HepG2 (cell line): ENCODE results near the gene JKAMP. TPM values are rescaled to one million over a fixed set of nuclear protein-coding genes. Genes with fewer than 3 reads are reported as not detected.
A peak's percentile ranks its signal among the peaks of the same experiment; 100 is the strongest.

Experiments used
- ASH2L ChIP-seq: fragments of 300-600, 200-600 bp; sonication (generic); IDR thresholded peaks from 2 replicates; pipeline ENCODE4 v1.7.0; 2017; ENCODE audit warnings: low read depth, mild to moderate bottlenecking, moderate library complexity, mixed read lengths, low read length; ENCODE audit not compliant: insufficient read length
- HOXD1 ChIP-seq: sonication (generic); formaldehyde crosslinking; IDR thresholded peaks from 2 replicates; pipeline ENCODE4 v1.5.0; 2020; ENCODE audit warnings: missing genetic modification reagents
- IRF1 ChIP-seq: sonication (generic); formaldehyde crosslinking; IDR thresholded peaks from 2 replicates; pipeline ENCODE4 v1.4.0; 2020; ENCODE audit warnings: low read depth, mild to moderate bottlenecking, missing genetic modification reagents
- KLF13 ChIP-seq: sonication (generic); formaldehyde crosslinking; IDR thresholded peaks from 2 replicates; pipeline ENCODE4 v1.4.0; 2020; ENCODE audit warnings: mild to moderate bottlenecking, missing genetic modification reagents
- MATR3 ChIP-seq: sonication (generic); formaldehyde crosslinking; IDR thresholded peaks from 2 replicates; pipeline ENCODE4 v1.4.0; 2020; ENCODE audit warnings: missing genetic modification reagents
- MIER2 ChIP-seq: IDR thresholded peaks from 2 replicates; pipeline ENCODE4 v1.6.1; 2016; ENCODE audit warnings: missing biosample characterization, missing genetic modification reagents
- TIGD3 ChIP-seq: sonication (generic); formaldehyde crosslinking; IDR thresholded peaks from 2 replicates; pipeline ENCODE4 v1.5.1; 2020; ENCODE audit warnings: mild to moderate bottlenecking, missing genetic modification reagents, borderline replicate concordance
- ZBTB34 ChIP-seq: sonication (generic); formaldehyde crosslinking; IDR thresholded peaks from 2 replicates; pipeline ENCODE4 v1.8.0; 2022; ENCODE audit warnings: mild to moderate bottlenecking, missing genetic modification reagents
- ZHX2 ChIP-seq, 2 experiments: sonication (generic) in 1 of 2; formaldehyde crosslinking in 1 of 2; IDR thresholded peaks; 2 replicates each; pipeline versions ENCODE4 v1.6.1 to v1.9.0; 2014 to 2022; ENCODE audit warnings: antibody characterized with exemption in 1 of 2, borderline replicate concordance in 1 of 2, inconsistent platforms in 1 of 2, low read depth in 1 of 2, missing genetic modification reagents in 1 of 2
- ZNF256 ChIP-seq: sonication (generic); formaldehyde crosslinking; conservative IDR thresholded peaks from 2 replicates; pipeline ENCODE4 v1.4.0; 2020; ENCODE audit warnings: missing genetic modification reagents
- ZNF33B ChIP-seq: sonication (generic); formaldehyde crosslinking; IDR thresholded peaks from 2 replicates; pipeline ENCODE4 v1.5.1; 2020; ENCODE audit warnings: mild to moderate bottlenecking, missing genetic modification reagents
- ZNF414 ChIP-seq: sonication (generic); formaldehyde crosslinking; IDR thresholded peaks from 2 replicates; pipeline ENCODE4 v1.5.0; 2020; ENCODE audit warnings: missing genetic modification reagents
- ZNF703 ChIP-seq: sonication (generic); formaldehyde crosslinking; IDR thresholded peaks from 2 replicates; pipeline ENCODE4 v1.5.1; 2020; ENCODE audit warnings: missing genetic modification reagents, mild to moderate bottlenecking, moderate library complexity, borderline replicate concordance
- ZNF747 ChIP-seq: sonication (generic); formaldehyde crosslinking; IDR thresholded peaks from 2 replicates; pipeline ENCODE4 v1.8.1; 2023; ENCODE audit warnings: missing genetic modification reagents, mild to moderate bottlenecking, borderline replicate concordance
- ZNF761 ChIP-seq: sonication (generic); formaldehyde crosslinking; conservative IDR thresholded peaks from 2 replicates; pipeline ENCODE4 v1.4.0; 2020; ENCODE audit warnings: mild to moderate bottlenecking, missing genetic modification reagents
- ZNF780A ChIP-seq: sonication (generic); formaldehyde crosslinking; IDR thresholded peaks from 2 replicates; pipeline ENCODE4 v1.8.0; 2022; ENCODE audit warnings: mild to moderate bottlenecking, missing genetic modification reagents, moderate library complexity
- ZSCAN12 ChIP-seq: sonication (generic); formaldehyde crosslinking; IDR thresholded peaks from 2 replicates; pipeline ENCODE4 v1.9.0; 2021; ENCODE audit warnings: mild to moderate bottlenecking, missing genetic modification reagents
- polyA plus RNA-seq, 8 experiments: library from polyadenylated mRNA; depleted of rRNA in 3 of 8; stranded (reverse) in 7 of 8; unstranded in 1 of 8; fragments of >200 nt; fragmentation: Illumina TruSeq in 4 of 8; extraction: Trizol in 4 of 8; gene quantifications; 2 replicates each; pipeline versions ENCODE4 v1.2.1 to v1.2.3, GENCODE V29; 2011 to 2016; ENCODE audit warnings: low read depth in 4 of 8, missing spikeins in 1 of 8, mixed read lengths in 1 of 8; ENCODE audit not compliant: insufficient read depth in 1 of 8
- total RNA-seq, 5 experiments: library from RNA; depleted of rRNA; stranded (reverse); fragments of >200 nt; fragmentation: Illumina TruSeq; extraction: Trizol; gene quantifications; 2 replicates each; pipeline ENCODE4 v1.2.3, GENCODE V29; 2016; ENCODE audit warnings: low read depth in 1 of 5

The JKAMP gene
- total and polyA plus RNA-seq, 2 of the 13 experiments (the other 11 are each of a cell fraction or from before 2014, with no cell fraction given) = 56.4 to 135 TPM

- TF ChIP-seq ZHX2 (IDR thresholded peaks at IDR 0.05; ENCODE audit: low read depth) = no peak
- TF ChIP-seq ZHX2 (CRISPR knock-in tag; IDR thresholded peaks at IDR 0.05; ENCODE audit: borderline replicate concordance) = peak; percentile 86; the same call in 1 of the 2 replicates
- TF ChIP-seq ZNF33B (CRISPR knock-in tag) = no peak
- peak; percentile 87; the same call in 1 of the 2 replicates for TF ChIP-seq KLF13 (CRISPR knock-in tag)
- peak; percentile 90; the same call in 1 of the 2 replicates for TF ChIP-seq HOXD1
- TF ChIP-seq ASH2L = peak; percentile 89
- peak; percentile 90; the same call in 1 of the 2 replicates for TF ChIP-seq ZNF747 (CRISPR knock-in tag)
- 0 out of 2 replicates have a peak, but pooled peaks have one; percentile 71 for TF ChIP-seq ZSCAN12 (CRISPR knock-in tag)
- peak; percentile 94; the same call in 1 of the 2 replicates for TF ChIP-seq ZNF256 (CRISPR knock-in tag)
- TF ChIP-seq ZNF780A (CRISPR knock-in tag) = peak; percentile 93
- peak; percentile 89; the same call in 1 of the 2 replicates for TF ChIP-seq ZBTB34 (CRISPR knock-in tag)
- TF ChIP-seq MIER2 (CRISPR knock-in tag) = no peak
- peak; percentile 98 for TF ChIP-seq ZNF703 (CRISPR knock-in tag)
- no peak for TF ChIP-seq ZNF414 (CRISPR knock-in tag)
- peak; percentile 89 for TF ChIP-seq ZNF761 (CRISPR knock-in tag)
- peak; percentile 68; the same call in 1 of the 2 replicates for TF ChIP-seq IRF1
- TF ChIP-seq TIGD3 (CRISPR knock-in tag) = peak; percentile 97
- no peak; the same call in 1 of the 2 replicates for TF ChIP-seq MATR3 (CRISPR knock-in tag)
Measured at GRCh38 chr14:59483819-59484638, at the start of gene JKAMP, which contains the start of gene L3HYPDH (continued).
